ENCODE data around the gene LOC128125822.

Gene LOC128125822

DNA sequence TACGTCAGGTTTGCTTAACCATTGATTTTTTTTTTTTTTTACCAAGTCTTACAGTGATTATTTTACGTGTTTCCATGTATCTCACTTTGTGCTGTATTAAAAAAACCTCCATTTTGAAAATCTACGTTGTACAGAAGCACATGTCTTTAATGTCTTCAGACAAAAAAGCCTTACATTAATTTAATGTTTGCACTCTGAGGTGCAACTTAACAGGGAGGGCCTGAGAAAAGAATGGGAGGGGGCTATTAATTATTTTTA is 8.4 kb downstream of the LOC128125822 start:
- Histone ChIP-seq H4K20me1 (ENCODE audit: low read depth) (peaks cover 45% of the 10 kb centered on the region), H3F3A (ENCODE audit: low read depth) (peaks cover 52% of the 10 kb centered on the region), H3K27me3 (no peaks in the 10 kb centered on the region), H3K79me2 (ENCODE audit: low read depth) (peaks cover 43% of the 10 kb centered on the region), H3K9ac (no peak overlapping the region), H3K27ac (no peak overlapping the region), H3K4me3 (no peak overlapping the region), H3K36me3 (peaks cover 54% of the 10 kb centered on the region), H3K4me2 (no peak overlapping the region), H3K9me3 (ENCODE audit: low read depth) (no peaks in the 10 kb centered on the region), H2AFZ (replicated peaks) (no peak overlapping the region), H3K4me1 (peaks cover 3% of the 10 kb centered on the region)
- DNase-seq (ENCODE audit: low spot score): no peak
- H3K27ac Mint-ChIP-seq: no peak overlapping the region
- no peak overlapping the region for H3K4me3 Mint-ChIP-seq
- H3K4me1 Mint-ChIP-seq: peaks cover 6% of the 10 kb centered on the region
- peaks cover 32% of the 10 kb centered on the region for H3K36me3 Mint-ChIP-seq
- TF ChIP-seq, protein P1, sequence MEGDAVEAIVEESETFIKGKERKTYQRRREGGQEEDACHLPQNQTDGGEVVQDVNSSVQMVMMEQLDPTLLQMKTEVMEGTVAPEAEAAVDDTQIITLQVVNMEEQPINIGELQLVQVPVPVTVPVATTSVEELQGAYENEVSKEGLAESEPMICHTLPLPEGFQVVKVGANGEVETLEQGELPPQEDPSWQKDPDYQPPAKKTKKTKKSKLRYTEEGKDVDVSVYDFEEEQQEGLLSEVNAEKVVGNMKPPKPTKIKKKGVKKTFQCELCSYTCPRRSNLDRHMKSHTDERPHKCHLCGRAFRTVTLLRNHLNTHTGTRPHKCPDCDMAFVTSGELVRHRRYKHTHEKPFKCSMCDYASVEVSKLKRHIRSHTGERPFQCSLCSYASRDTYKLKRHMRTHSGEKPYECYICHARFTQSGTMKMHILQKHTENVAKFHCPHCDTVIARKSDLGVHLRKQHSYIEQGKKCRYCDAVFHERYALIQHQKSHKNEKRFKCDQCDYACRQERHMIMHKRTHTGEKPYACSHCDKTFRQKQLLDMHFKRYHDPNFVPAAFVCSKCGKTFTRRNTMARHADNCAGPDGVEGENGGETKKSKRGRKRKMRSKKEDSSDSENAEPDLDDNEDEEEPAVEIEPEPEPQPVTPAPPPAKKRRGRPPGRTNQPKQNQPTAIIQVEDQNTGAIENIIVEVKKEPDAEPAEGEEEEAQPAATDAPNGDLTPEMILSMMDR (IDR thresholded peaks at IDR 0.05): no peak
- no peak for TF ChIP-seq EZH2 (IDR thresholded peaks at IDR 0.05)
- no peak for TF ChIP-seq EZH2phosphoT487 (IDR thresholded peaks at IDR 0.05)
- no peaks in the 10 kb centered on the region for H3K9me3 Mint-ChIP-seq
- no peaks in the 10 kb centered on the region for H3K27me3 Mint-ChIP-seq (ENCODE audit: insufficient read depth, low read depth)

DNA sequence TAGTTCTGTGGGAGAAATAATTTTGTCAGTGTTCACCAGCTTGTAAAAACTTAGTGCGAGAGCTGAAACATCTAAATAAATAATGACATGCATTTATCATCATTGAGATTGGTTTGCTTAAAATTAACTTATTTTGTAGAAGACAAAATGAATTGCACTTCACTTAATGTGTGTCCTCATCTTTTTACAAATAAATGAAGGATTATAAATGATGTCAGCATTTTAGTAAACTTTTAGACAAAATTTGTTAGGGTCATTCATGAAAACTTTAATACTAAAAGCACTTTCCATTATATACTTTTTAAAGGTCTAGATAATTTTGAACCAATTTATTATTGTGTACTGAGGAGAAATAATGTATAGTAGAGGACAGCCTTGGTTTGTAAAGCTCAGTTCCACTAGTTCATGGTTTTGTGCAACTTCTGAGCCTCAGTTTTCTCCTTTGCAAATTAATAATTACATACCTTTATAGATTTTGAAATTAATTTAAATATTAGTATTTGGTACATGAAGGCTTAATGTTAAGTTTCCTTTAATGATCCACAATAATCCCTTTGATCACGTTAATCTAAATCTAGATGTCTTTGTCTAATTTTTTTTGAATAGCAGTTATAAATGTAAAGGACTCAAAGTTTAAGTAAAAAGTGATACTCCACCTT is 9.2 kb downstream of the LOC128125822 start:
- TF ChIP-seq EZH2 (IDR thresholded peaks at IDR 0.05) (no peak), EZH2phosphoT487 (IDR thresholded peaks at IDR 0.05) (no peak)
- TF ChIP-seq, protein P1 (IDR thresholded peaks at IDR 0.05): no peak
- peaks cover 49% of the 10 kb centered on the region for H3K36me3 ChIP-seq
- no peaks in the 10 kb centered on the region for H3K9me3 ChIP-seq (ENCODE audit: low read depth)
- H3K4me3 ChIP-seq: no peak overlapping the region
- H3K27me3 ChIP-seq: no peaks in the 10 kb centered on the region
- H3K9ac ChIP-seq: no peak overlapping the region
- H2AFZ ChIP-seq (replicated peaks): no peak overlapping the region
- H3F3A ChIP-seq (ENCODE audit: low read depth): peaks cover 52% of the 10 kb centered on the region
- H3K4me1 ChIP-seq: no peaks in the 10 kb centered on the region
- no peak overlapping the region for H3K27ac ChIP-seq
- H3K36me3 Mint-ChIP-seq: peaks cover 28% of the 10 kb centered on the region
- no peaks in the 10 kb centered on the region for H3K9me3 Mint-ChIP-seq
- H4K20me1 ChIP-seq (ENCODE audit: low read depth): peaks cover 37% of the 10 kb centered on the region
- no peaks in the 10 kb centered on the region for H3K4me1 Mint-ChIP-seq
- peaks cover 34% of the 10 kb centered on the region for H3K79me2 ChIP-seq (ENCODE audit: low read depth)
- H3K27ac Mint-ChIP-seq: no peak overlapping the region
- H3K27me3 Mint-ChIP-seq (ENCODE audit: insufficient read depth, low read depth): no peaks in the 10 kb centered on the region
- no peak overlapping the region for H3K4me2 ChIP-seq
- H3K4me3 Mint-ChIP-seq: no peak overlapping the region
- DNase-seq (ENCODE audit: low spot score): no peak

- peaks cover 25% of the 10 kb centered on the region for H4K20me1 ChIP-seq (ENCODE audit: low read depth)
- H3K4me1 ChIP-seq: no peaks in the 10 kb centered on the region
- Mint-ChIP-seq H3K9me3 (no peaks in the 10 kb centered on the region), H3K27ac (no peak overlapping the region), H3K4me3 (no peak overlapping the region), H3K36me3 (peaks cover 22% of the 10 kb centered on the region), H3K27me3 (ENCODE audit: insufficient read depth, low read depth) (no peaks in the 10 kb centered on the region), H3K4me1 (no peaks in the 10 kb centered on the region)
- no peak for DNase-seq (ENCODE audit: low spot score)
- peaks cover 52% of the 10 kb centered on the region for H3F3A ChIP-seq (ENCODE audit: low read depth)
- no peak overlapping the region for H3K27ac ChIP-seq
- no peak overlapping the region for H3K9ac ChIP-seq
- no peaks in the 10 kb centered on the region for H3K9me3 ChIP-seq (ENCODE audit: low read depth)
- no peak overlapping the region for H3K4me3 ChIP-seq
- peaks cover 22% of the 10 kb centered on the region for H3K79me2 ChIP-seq (ENCODE audit: low read depth)
- no peak overlapping the region for H2AFZ ChIP-seq (replicated peaks)
- TF ChIP-seq, protein P1 (IDR thresholded peaks at IDR 0.05): no peak
- TF ChIP-seq EZH2phosphoT487 (IDR thresholded peaks at IDR 0.05) (no peak), EZH2 (IDR thresholded peaks at IDR 0.05) (no peak)
- peaks cover 39% of the 10 kb centered on the region for H3K36me3 ChIP-seq
- no peaks in the 10 kb centered on the region for H3K27me3 ChIP-seq
- no peak overlapping the region for H3K4me2 ChIP-seq
Observed at GRCh38 chr6:63582579-63583231, 10.4 kb downstream of the LOC128125822 start.
